Globus pallidus (tissue), 1 donor: ENCODE measurements around the gene NUDT22.
"Not testable (repeated sequence)": the region's sequence is repeated elsewhere in the genome, so short reads cannot be mapped to it uniquely, and the experiment has no call there.

Experiments
- DNase-seq: peaks from one replicate; pipeline ENCODE4 v3.0.0-alpha.2; 2015; ENCODE audit warnings: low spot score

NUDT22 gene

GRCh38 chr11:64241491-64242374 is 15.7 kb downstream of the NUDT22 start:
- no peak for DNase-seq

GRCh38 chr11:64243236-64243854 is 17.3 kb downstream of the NUDT22 start:
- no peak for DNase-seq

GRCh38 chr11:64244107-64244506 is 18.0 kb downstream of the NUDT22 start:
- DNase-seq: no peak

GRCh38 chr11:64244966-64245365 is 18.9 kb downstream of the NUDT22 start:
- no peak for DNase-seq

GRCh38 chr11:64245401-64245796 is 19.3 kb downstream of the NUDT22 start:
- no peak for DNase-seq

- DNase-seq: no peak
Observed at GRCh38 chr11:64245797-64246620, 19.9 kb downstream of the NUDT22 start.

GRCh38 chr11:64246621-64246870 is 20.5 kb downstream of the NUDT22 start:
- not testable (repeated sequence) for DNase-seq

- peak; percentile 78 for DNase-seq
Observed at GRCh38 chr11:64246871-64247728, 21.0 kb downstream of the NUDT22 start, which contains the start of gene PPP1R14B. PPP1R14B (minus strand) TSS chr11:64246943; CDS start chr11:64246673, 270 bp downstream.

GRCh38 chr11:64247729-64248531 is 21.9 kb downstream of the NUDT22 start:
- no peak for DNase-seq

GRCh38 chr11:64248578-64248977 is 22.5 kb downstream of the NUDT22 start:
- DNase-seq: no peak

- DNase-seq: no peak
Observed at GRCh38 chr11:64249038-64249437, 23.0 kb downstream of the NUDT22 start.

GRCh38 chr11:64249563-64250414 is 23.7 kb downstream of the NUDT22 start:
- no peak for DNase-seq

GRCh38 chr11:64250415-64251015 is 24.4 kb downstream of the NUDT22 start:
- no peak for DNase-seq

- DNase-seq: no peak
Observed at GRCh38 chr11:64251016-64251752, 25.1 kb downstream of the NUDT22 start, which contains the start of gene PLCB3. PLCB3 (plus strand) TSS chr11:64251530; CDS start chr11:64251650, 120 bp downstream.

GRCh38 chr11:64251753-64252002 is 25.6 kb downstream of the NUDT22 start:
- DNase-seq: no peak

GRCh38 chr11:64252003-64252872 is 26.2 kb downstream of the NUDT22 start:
- DNase-seq: no peak

- DNase-seq: no peak
Observed at GRCh38 chr11:64253043-64253442, 27.0 kb downstream of the NUDT22 start.

GRCh38 chr11:64253481-64253880 is 27.4 kb downstream of the NUDT22 start:
- DNase-seq: no peak
